GM19035 (cell line): ENCODE data around the gene TBX5.

Source experiments
- ATAC-seq: cut with Tn5 transposase; IDR thresholded peaks from one replicate; pipeline ENCODE4 v1.9.1; 2021; ENCODE audit not compliant: unreplicated experiment

TBX5 gene

GRCh38 chr12:114321524-114321923 lies 84.4 kb downstream of the TBX5 start:
- no peak for ATAC-seq

GRCh38 chr12:114320968-114321367 lies 85.0 kb downstream of the TBX5 start:
- no peak for ATAC-seq

- ATAC-seq, result no peak
These were observed 85.8 kb downstream of the TBX5 start for GRCh38 chr12:114320101-114320500.

- ATAC-seq, result no peak
These were observed 86.5 kb downstream of the TBX5 start for GRCh38 chr12:114319422-114319821.

- ATAC-seq, result no peak
These were observed 87.0 kb downstream of the TBX5 start for GRCh38 chr12:114318984-114319383.

GRCh38 chr12:114316076-114316475 lies 89.9 kb downstream of the TBX5 start:
- no peak for ATAC-seq

GRCh38 chr12:114314974-114315720 lies 90.8 kb downstream of the TBX5 start:
- ATAC-seq, result no peak

GRCh38 chr12:114314403-114314802 lies 91.5 kb downstream of the TBX5 start:
- no peak for ATAC-seq

- ATAC-seq, result no peak
These were observed 92.0 kb downstream of the TBX5 start for GRCh38 chr12:114313910-114314309.

- ATAC-seq, result no peak
These were observed 94.0 kb downstream of the TBX5 start for GRCh38 chr12:114311974-114312373.

- no peak for ATAC-seq
These were observed 99.3 kb downstream of the TBX5 start for GRCh38 chr12:114306646-114307045.

GRCh38 chr12:114305446-114305845 lies 100.5 kb downstream of the TBX5 start:
- no peak for ATAC-seq
